GM23338 (cell line): Measurements from ENCODE around the gene RYR3.

Experiments used
- CREB1 ChIP-seq: fragments of 250-450 bp; sonication (Bioruptor Pico); IDR thresholded peaks from 2 replicates; pipeline ENCODE4 v1.5.0; 2020; ENCODE audit warnings: low read depth, mild to moderate bottlenecking, moderate library complexity
- ETS1 ChIP-seq: IDR thresholded peaks from 2 replicates; pipeline ENCODE4 v1.6.1; 2016; ENCODE audit warnings: antibody characterized with exemption
- EZH2 ChIP-seq: fragments of 200-600 bp; sonication (generic); IDR thresholded peaks from one replicate; pipeline ENCODE4 v1.8.0; 2017; ENCODE audit warnings: antibody characterized with exemption, mild to moderate bottlenecking, low read depth; ENCODE audit not compliant: unreplicated experiment
- EZH2phosphoT487 ChIP-seq: fragments of 200-600 bp; sonication (generic); IDR thresholded peaks from one replicate; pipeline ENCODE4 v1.8.1; 2018; ENCODE audit warnings: antibody characterized with exemption; ENCODE audit not compliant: unreplicated experiment
- JUNB ChIP-seq: IDR thresholded peaks from one replicate; pipeline ENCODE4 v1.6.1; 2016; ENCODE audit warnings: antibody characterized with exemption; ENCODE audit not compliant: unreplicated experiment
- POLR2AphosphoS5 ChIP-seq: IDR thresholded peaks from 2 replicates; pipeline ENCODE4 v1.6.1; 2016; ENCODE audit warnings: antibody characterized with exemption, low read depth
- ZNF331 ChIP-seq: fragments of 250-450 bp; sonication (Bioruptor Pico); IDR thresholded peaks from 2 replicates; pipeline ENCODE4 v1.5.0; 2020; ENCODE audit warnings: low read depth, mild to moderate bottlenecking, moderate library complexity
- ZNF462 ChIP-seq: fragments of 250-450 bp; sonication (Bioruptor Pico); IDR thresholded peaks from 2 replicates; pipeline ENCODE4 v1.5.0; 2020; ENCODE audit warnings: mild to moderate bottlenecking, moderate library complexity
- TF ChIP-seq, protein P1 (sequence below), 2 experiments: fragments of 200-600 bp in 1 of 2; sonication (generic) in 1 of 2; conservative IDR thresholded peaks; 2 replicates each; pipeline versions ENCODE4 v1.5.1 to v1.6.1; 2016 to 2017; ENCODE audit warnings: antibody characterized with exemption in 2 of 2, low read depth in 2 of 2, mild to moderate bottlenecking in 2 of 2, moderate library complexity in 1 of 2
- TF ChIP-seq, protein P2 (sequence below): IDR thresholded peaks from one replicate; pipeline ENCODE4 v1.6.1; 2018; ENCODE audit warnings: antibody characterized with exemption; ENCODE audit not compliant: unreplicated experiment

DNA sequence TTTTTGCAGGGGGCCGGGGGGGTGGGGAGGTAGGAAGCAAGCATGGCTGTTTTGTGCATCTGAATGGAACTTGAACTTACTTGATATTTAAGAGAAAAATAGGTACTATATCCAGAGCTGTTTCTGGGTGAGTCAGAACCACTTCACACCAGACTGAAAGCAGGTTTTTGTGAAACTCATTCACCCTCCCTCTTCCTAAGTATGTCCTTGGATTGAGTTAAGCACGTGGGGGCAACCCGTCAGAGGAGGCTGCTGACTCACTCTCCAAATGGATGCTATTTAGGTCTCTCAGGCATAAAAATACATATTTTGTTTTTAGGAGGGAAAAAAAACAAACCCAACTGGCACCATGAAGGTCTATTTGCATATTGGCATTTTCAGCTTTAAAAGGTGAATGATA is 270.3 kb downstream of the RYR3 start:
- TF ChIP-seq, protein P1, sequence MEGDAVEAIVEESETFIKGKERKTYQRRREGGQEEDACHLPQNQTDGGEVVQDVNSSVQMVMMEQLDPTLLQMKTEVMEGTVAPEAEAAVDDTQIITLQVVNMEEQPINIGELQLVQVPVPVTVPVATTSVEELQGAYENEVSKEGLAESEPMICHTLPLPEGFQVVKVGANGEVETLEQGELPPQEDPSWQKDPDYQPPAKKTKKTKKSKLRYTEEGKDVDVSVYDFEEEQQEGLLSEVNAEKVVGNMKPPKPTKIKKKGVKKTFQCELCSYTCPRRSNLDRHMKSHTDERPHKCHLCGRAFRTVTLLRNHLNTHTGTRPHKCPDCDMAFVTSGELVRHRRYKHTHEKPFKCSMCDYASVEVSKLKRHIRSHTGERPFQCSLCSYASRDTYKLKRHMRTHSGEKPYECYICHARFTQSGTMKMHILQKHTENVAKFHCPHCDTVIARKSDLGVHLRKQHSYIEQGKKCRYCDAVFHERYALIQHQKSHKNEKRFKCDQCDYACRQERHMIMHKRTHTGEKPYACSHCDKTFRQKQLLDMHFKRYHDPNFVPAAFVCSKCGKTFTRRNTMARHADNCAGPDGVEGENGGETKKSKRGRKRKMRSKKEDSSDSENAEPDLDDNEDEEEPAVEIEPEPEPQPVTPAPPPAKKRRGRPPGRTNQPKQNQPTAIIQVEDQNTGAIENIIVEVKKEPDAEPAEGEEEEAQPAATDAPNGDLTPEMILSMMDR (conservative IDR thresholded peaks at IDR 0.05; ENCODE audit: low read depth in 2 of 2) = no peak
- TF ChIP-seq EZH2phosphoT487 (no peak), ETS1 (no peak), ZNF331 (CRISPR knock-in tag) (no peak), EZH2 (no peak), CREB1 (CRISPR knock-in tag) (no peak), POLR2AphosphoS5 (no peak), JUNB (no peak), ZNF462 (no peak)
- TF ChIP-seq, protein P2, sequence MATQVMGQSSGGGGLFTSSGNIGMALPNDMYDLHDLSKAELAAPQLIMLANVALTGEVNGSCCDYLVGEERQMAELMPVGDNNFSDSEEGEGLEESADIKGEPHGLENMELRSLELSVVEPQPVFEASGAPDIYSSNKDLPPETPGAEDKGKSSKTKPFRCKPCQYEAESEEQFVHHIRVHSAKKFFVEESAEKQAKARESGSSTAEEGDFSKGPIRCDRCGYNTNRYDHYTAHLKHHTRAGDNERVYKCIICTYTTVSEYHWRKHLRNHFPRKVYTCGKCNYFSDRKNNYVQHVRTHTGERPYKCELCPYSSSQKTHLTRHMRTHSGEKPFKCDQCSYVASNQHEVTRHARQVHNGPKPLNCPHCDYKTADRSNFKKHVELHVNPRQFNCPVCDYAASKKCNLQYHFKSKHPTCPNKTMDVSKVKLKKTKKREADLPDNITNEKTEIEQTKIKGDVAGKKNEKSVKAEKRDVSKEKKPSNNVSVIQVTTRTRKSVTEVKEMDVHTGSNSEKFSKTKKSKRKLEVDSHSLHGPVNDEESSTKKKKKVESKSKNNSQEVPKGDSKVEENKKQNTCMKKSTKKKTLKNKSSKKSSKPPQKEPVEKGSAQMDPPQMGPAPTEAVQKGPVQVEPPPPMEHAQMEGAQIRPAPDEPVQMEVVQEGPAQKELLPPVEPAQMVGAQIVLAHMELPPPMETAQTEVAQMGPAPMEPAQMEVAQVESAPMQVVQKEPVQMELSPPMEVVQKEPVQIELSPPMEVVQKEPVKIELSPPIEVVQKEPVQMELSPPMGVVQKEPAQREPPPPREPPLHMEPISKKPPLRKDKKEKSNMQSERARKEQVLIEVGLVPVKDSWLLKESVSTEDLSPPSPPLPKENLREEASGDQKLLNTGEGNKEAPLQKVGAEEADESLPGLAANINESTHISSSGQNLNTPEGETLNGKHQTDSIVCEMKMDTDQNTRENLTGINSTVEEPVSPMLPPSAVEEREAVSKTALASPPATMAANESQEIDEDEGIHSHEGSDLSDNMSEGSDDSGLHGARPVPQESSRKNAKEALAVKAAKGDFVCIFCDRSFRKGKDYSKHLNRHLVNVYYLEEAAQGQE = no peak
